Right atrium auricular region (tissue), 2 donors: ENCODE data around the gene PRICKLE4. TPM values are rescaled to one million over a fixed set of nuclear protein-coding genes. Genes with fewer than 3 reads are reported as not detected.

Experiments
- DNase-seq: peaks from one replicate; pipeline ENCODE4 v3.0.0-alpha.2; 2019; ENCODE audit warnings: low spot score
- H3K27ac ChIP-seq, 2 donors: fragments of 200-600 bp; sonication (generic); 1 replicate in 1 of 2; 2 replicates in 1 of 2; pipeline ENCODE4 v1.5.1; 2016 to 2019
- H3K27me3 ChIP-seq, 2 donors: fragments of 200-600 bp; sonication (generic); one replicate each; pipeline versions ENCODE4 v1.5.1 to v1.6.0; 2017 to 2019
- H3K36me3 ChIP-seq: fragments of 200-600 bp; sonication (generic); one replicate; pipeline ENCODE4 v1.5.1; 2016
- H3K4me1 ChIP-seq, 2 donors: fragments of 200-600 bp; sonication (generic); one replicate each; pipeline versions ENCODE4 v1.5.1 to v1.6.0; 2017 to 2019
- H3K4me3 ChIP-seq, 2 donors: fragments of 200-600 bp; sonication (generic); 1 replicate in 1 of 2; 2 replicates in 1 of 2; pipeline ENCODE4 v1.5.1; 2017 to 2019; ENCODE audit warnings: mild to moderate bottlenecking in 1 of 2, moderate library complexity in 1 of 2
- H3K9me3 ChIP-seq, 2 donors: fragments of 200-600 bp; sonication (generic); one replicate each; pipeline ENCODE4 v1.5.1; 2019
- total RNA-seq, 2 donors: library from RNA; depleted of rRNA; stranded (reverse); fragments of >200 nt; gene quantifications; one replicate each; pipeline ENCODE4 v1.1.0, GENCODE V29; 2016
- TF ChIP-seq, protein P1 (sequence below), 2 donors: fragments of 200-600 bp; sonication (generic); IDR thresholded peaks; one replicate each; pipeline ENCODE4 v1.5.1; 2019; ENCODE audit warnings: antibody characterized with exemption in 2 of 2

PRICKLE4 gene
- total RNA-seq, 2 donors from 2014 or later = 4.3 to 5.6 TPM

DNA sequence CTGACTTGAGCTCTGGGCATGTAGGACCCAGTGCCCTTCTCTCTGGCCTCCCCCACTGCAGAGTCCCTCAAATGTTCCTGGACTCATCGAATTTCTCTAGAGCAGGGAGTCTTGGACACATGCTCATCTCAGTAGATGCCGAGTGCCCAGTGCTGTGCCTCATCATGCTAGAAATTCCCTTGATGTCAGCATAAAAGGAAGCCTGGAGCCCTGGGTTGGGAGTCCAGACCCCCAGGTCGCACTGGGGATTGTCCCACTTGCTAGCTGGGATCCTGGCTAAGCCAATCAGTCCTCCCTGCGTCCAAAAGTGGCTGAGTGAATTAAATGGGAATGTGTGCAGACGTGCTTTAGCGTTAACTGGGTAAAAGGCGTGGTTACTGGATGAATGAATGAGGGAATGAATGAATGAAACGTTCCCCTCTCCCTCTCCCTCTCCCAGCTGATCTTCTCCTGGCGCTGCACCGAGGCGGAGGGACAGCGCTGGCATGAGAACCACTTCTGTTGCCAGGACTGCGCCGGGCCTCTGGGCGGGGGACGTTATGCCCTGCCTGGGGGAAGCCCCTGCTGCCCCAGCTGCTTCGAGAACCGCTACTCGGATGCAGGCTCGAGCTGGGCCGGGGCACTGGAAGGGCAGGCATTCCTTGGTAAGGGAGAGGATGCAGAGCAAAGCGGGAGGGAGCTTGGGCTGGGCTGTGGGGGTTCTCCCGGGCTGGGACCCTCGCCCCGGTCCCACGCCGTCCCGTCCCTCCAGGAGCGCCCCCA is 5.3 kb downstream of the PRICKLE4 start:
- TF ChIP-seq, protein P1, sequence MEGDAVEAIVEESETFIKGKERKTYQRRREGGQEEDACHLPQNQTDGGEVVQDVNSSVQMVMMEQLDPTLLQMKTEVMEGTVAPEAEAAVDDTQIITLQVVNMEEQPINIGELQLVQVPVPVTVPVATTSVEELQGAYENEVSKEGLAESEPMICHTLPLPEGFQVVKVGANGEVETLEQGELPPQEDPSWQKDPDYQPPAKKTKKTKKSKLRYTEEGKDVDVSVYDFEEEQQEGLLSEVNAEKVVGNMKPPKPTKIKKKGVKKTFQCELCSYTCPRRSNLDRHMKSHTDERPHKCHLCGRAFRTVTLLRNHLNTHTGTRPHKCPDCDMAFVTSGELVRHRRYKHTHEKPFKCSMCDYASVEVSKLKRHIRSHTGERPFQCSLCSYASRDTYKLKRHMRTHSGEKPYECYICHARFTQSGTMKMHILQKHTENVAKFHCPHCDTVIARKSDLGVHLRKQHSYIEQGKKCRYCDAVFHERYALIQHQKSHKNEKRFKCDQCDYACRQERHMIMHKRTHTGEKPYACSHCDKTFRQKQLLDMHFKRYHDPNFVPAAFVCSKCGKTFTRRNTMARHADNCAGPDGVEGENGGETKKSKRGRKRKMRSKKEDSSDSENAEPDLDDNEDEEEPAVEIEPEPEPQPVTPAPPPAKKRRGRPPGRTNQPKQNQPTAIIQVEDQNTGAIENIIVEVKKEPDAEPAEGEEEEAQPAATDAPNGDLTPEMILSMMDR (IDR thresholded peaks at IDR 0.05) = no peak
- peak overlapping the region; percentile 80 to 81 for H3K4me3 ChIP-seq
- DNase-seq = no peak
- H3K36me3 ChIP-seq = peaks cover 16% of the 10 kb centered on the region
- peak overlapping the region; percentile 88 to 96 for H3K27ac ChIP-seq
- no peaks in the 10 kb centered on the region for H3K9me3 ChIP-seq
- no peaks in the 10 kb centered on the region for H3K27me3 ChIP-seq
- H3K4me1 ChIP-seq = peaks cover 0 to 52% of the 10 kb centered on the region in 2 donors

GRCh38 chr6:41786451-41787218 is 6.1 kb downstream of the PRICKLE4 start:
- Histone ChIP-seq H3K4me1 (peaks cover 0 to 50% of the 10 kb centered on the region in 2 donors), H3K27ac (peak overlapping the region; percentile 88 to 96), H3K27me3 (no peaks in the 10 kb centered on the region), H3K36me3 (peaks cover 24% of the 10 kb centered on the region), H3K9me3 (no peaks in the 10 kb centered on the region), H3K4me3 (peak overlapping the region; percentile 80 to 81)
- TF ChIP-seq, protein P1 (IDR thresholded peaks at IDR 0.05) = peak; percentile 92 to 96
- peak; percentile 86 for DNase-seq

DNA sequence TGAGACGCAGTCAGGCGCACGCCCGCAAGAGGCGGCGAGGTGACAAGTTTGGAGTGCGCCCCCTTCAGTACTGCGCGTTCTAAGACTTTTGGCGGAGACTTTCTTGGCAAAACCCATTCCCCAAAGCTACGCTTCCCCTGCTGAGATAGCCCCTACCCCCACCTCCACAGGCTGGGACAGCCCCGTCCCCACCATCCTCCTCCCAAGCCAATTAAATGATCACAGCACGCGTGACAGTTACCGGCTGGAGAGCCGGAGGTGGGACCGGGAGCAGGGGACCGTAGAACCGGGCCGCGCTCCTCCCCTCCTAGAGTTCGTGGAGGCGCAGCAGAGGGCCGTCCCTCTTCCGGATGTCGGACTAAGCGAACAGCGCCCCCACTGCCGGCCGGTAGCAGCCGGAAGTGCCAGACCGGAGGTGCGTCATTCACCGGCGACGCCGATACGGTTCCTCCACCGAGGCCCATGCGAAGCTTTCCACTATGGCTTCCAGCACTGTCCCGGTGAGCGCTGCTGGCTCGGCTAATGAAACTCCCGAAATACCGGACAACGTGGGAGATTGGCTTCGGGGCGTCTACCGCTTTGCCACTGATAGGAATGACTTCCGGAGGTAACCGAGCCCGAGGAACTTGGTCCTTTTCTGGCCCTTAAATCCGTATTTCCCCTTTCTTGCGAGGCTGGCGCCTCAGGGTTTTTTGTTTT is 6.8 kb downstream of the PRICKLE4 start, which contains the start of gene TOMM6:
TOMM6 (plus strand) TSS at position 476 of the 699 bp plus-strand sequence; CDS start at position 480, 4 bp downstream.
- Histone ChIP-seq H3K9me3 (no peaks in the 10 kb centered on the region), H3K4me3 (peak within 1 kb of the TSS; percentile 80 to 81), H3K4me1 (peaks cover 0 to 52% of the 10 kb centered on the region in 2 donors), H3K27me3 (no peaks in the 10 kb centered on the region), H3K36me3 (peaks cover 31% of the 10 kb centered on the region), H3K27ac (peak within 1 kb of the TSS; percentile 88 to 96)
- TF ChIP-seq, protein P1 (IDR thresholded peaks at IDR 0.05) = peak; percentile 68 to 88
- DNase-seq = peak; percentile 95

DNA sequence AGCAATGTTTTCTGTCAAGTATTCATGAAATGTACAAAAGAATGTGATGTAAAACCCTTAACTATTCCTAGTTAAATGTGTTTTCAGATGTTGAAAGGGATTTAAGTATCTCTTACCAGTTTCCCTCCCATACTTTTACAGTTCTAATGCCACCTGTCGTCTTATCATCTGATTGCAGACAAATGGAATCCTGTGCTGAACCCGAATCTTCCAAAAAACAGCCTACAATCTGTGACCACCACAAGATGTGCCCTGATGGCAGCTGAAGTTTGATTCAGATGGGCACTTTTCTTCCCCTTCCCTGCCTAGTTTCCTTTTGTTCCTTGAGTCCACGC is 8.8 kb downstream of the PRICKLE4 start:
- no peak for DNase-seq

DNA sequence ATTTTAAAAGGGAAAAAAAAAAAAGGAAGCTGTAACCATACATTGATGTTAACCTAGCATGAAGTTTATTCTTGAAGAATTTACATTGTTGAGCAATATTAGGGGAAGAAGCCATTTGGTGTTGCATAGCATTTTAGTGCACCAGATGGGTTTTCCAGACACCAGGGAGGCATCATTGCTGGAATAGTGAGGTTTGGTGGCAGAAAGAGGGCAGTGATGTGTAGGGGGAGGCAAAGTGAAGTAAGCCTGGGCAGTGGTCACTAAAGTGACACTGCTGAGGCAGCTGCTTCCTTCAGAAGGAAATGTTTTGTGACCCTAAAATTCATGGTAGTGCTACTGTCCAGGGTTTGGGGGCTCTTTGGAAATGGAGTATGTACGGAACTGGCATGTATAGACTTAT is 9.5 kb downstream of the PRICKLE4 start:
- Histone ChIP-seq H3K27ac (no peak overlapping the region), H3K36me3 (peaks cover 34% of the 10 kb centered on the region), H3K9me3 (no peaks in the 10 kb centered on the region), H3K4me1 (peaks cover 0 to 43% of the 10 kb centered on the region in 2 donors), H3K4me3 (no peak overlapping the region), H3K27me3 (no peaks in the 10 kb centered on the region)
- DNase-seq = no peak
- TF ChIP-seq, protein P1 (IDR thresholded peaks at IDR 0.05) = no peak

More for the DNA sequence above, 8.8 kb downstream of the PRICKLE4 start:
- Histone ChIP-seq H3K27me3 (no peaks in the 10 kb centered on the region), H3K9me3 (no peaks in the 10 kb centered on the region), H3K4me3 (no peak overlapping the region), H3K27ac (no peak overlapping the region), H3K4me1 (peaks cover 0 to 50% of the 10 kb centered on the region in 2 donors), H3K36me3 (peaks cover 34% of the 10 kb centered on the region)
- TF ChIP-seq, protein P1 (IDR thresholded peaks at IDR 0.05) = no peak
